Prostate gland (tissue), 2 donors: ENCODE data around the gene RXRA.

Experiments
- CTCF ChIP-seq, 4 experiments: fragments of 200-600 bp in 2 of 4; fragments of 450-650 bp in 2 of 4; sonication (generic) in 2 of 4; IDR thresholded peaks; 1 replicate in 3 of 4; 2 replicates in 1 of 4; pipeline ENCODE4 v1.5.1; 2016 to 2019; ENCODE audit warnings: antibody characterized with exemption in 4 of 4, mild to moderate bottlenecking in 2 of 4, moderate library complexity in 2 of 4
- POLR2A ChIP-seq: fragments of 450-650 bp; IDR thresholded peaks from one replicate; pipeline ENCODE4 v1.6.1; 2016; ENCODE audit warnings: antibody characterized with exemption, mild to moderate bottlenecking
- POLR2AphosphoS5 ChIP-seq: sonication (generic); formaldehyde crosslinking; IDR thresholded peaks from one replicate; pipeline ENCODE4 v1.6.1; 2017; ENCODE audit warnings: antibody characterized with exemption

GRCh38 chr9:134485653-134486052 is 159.4 kb downstream of the RXRA start:
- no peak for TF ChIP-seq CTCF (IDR thresholded peaks at IDR 0.05)
- TF ChIP-seq POLR2A: no peak
- no peak for TF ChIP-seq POLR2AphosphoS5
